ENCODE measurements around the gene MAPK8IP3. TPM values are rescaled to one million over a fixed set of nuclear protein-coding genes. Genes with fewer than 3 reads are reported as not detected.

Gene MAPK8IP3
- total and polyA plus RNA-seq, 9 of the 15 experiments (the other 6 are each of a cell fraction or from before 2014, with no cell fraction given), result 0.17 to 58.7 (median 16.7) TPM

- FAIRE-seq (no peak), DNase-seq (ENCODE audit: extremely low read depth in 1 of 4, low spot score in 3 of 4) (no peak), ATAC-seq (no peak)
- H3K9me1 ChIP-seq (ENCODE audit: control insufficient read depth, insufficient read depth, low read length), result peaks cover 4% of the 10 kb centered on the region
- H4K20me1 ChIP-seq (replicated peaks; ENCODE audit: control insufficient read depth, insufficient read depth, low read length), result peaks cover 17% of the 10 kb centered on the region
- WGBS (ENCODE audit: insufficient coverage, low coverage, missing lambda C conversion rate), result 89% methylated on average over 10 of the region's 14 CpGs
- peaks cover 6 to 20% of the 10 kb centered on the region in 2 experiments; a peak in 4 of 5 replicates for H3K4me1 ChIP-seq (replicated peaks in 1 of 2; ENCODE audit: control insufficient read depth in 2 of 2, insufficient read depth in 2 of 2, low read length in 2 of 2)
- H3K27me3 ChIP-seq (ENCODE audit: control insufficient read depth in 2 of 2, insufficient read depth in 2 of 2, low read length in 2 of 2), result no peaks in the 10 kb centered on the region
- H3K9ac ChIP-seq (ENCODE audit: insufficient read depth in 1 of 2, low read depth in 2 of 2, low read length in 2 of 2), result peak overlapping the region in 1 of 2 experiments; percentile 66; a peak in 2 of 4 replicates
- no peak overlapping the region for H2AFZ ChIP-seq (ENCODE audit: low read depth, low read length)
- H3K36me3 ChIP-seq (ENCODE audit: control insufficient read depth, insufficient read depth, low read length), result peaks cover 10% of the 10 kb centered on the region; the same call in 2 of the 3 replicates
- CTCF ChIA-PET (ENCODE audit: low intra/inter-chr PET ratio), result no interaction called here
- no peaks in the 10 kb centered on the region for H3K9me3 ChIP-seq (replicated peaks; ENCODE audit: control insufficient read depth, insufficient read depth, low read depth, low read length)
- H3K4me3 ChIP-seq, result no peak overlapping the region
- TF ChIP-seq SIN3B (IDR thresholded peaks at IDR 0.05; ENCODE audit: low read depth) (no peak), ZNF175 (CRISPR knock-in tag; IDR thresholded peaks at IDR 0.05; ENCODE audit: low read depth) (no peak), ZNF143 (CRISPR knock-in tag; IDR thresholded peaks at IDR 0.05) (no peak)
- POLR2A ChIA-PET, result interaction anchor here (1.1 kb wide), 1 partner anchor 9 kb away, joined by 4 read pairs; no protein-coding TSS in a partner anchor
- BruUV-seq (replicated peaks), result no TSS peak
- in situ Hi-C loops (cut with MboI) (loop anchor here (5.0 kb wide), 1 partner anchor 48 kb away; no protein-coding TSS in a partner anchor), intact Hi-C loops (cut with micrococcal nuclease) (no loop called here)
- no peak overlapping the region for H3K4me2 ChIP-seq (ENCODE audit: insufficient read depth, low read length)
- H3K79me2 ChIP-seq (ENCODE audit: control insufficient read depth, insufficient read depth, low read length), result peaks cover 59% of the 10 kb centered on the region
- H3K27ac ChIP-seq (ENCODE audit: extremely low read depth, low read depth, low read length), result no peak overlapping the region
Observed at GRCh38 chr16:1713933-1714332, 7.9 kb downstream of the MAPK8IP3 start.

DNA sequence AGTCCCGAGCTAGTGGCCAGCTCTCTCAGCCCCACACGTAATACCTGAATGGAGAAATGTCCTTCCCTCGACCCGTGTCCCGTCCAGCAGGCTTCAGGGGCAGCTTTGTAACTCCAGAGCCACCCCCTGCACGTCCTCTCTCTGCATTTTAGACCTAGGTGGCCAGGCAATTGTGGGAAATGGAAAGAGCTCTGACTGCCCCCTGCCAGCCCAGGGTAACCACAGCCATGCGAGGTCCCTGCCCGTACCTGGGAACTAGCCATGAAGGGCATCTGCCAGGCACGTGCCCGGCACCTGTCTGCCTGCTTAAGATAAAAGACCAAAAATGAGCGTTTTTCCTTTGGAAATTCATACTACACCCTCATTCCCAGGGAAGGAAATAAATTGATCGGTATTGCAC, 9.2 kb downstream of the MAPK8IP3 start:
- Histone ChIP-seq H4K20me1 (replicated peaks; ENCODE audit: control insufficient read depth, insufficient read depth, low read length) (peaks cover 11% of the 10 kb centered on the region; the same call in 1 of the 2 replicates), H3K27me3 (ENCODE audit: control insufficient read depth in 2 of 2, insufficient read depth in 2 of 2, low read length in 2 of 2) (no peaks in the 10 kb centered on the region), H3K27ac (ENCODE audit: extremely low read depth, low read depth, low read length) (no peak overlapping the region), H2AFZ (ENCODE audit: low read depth, low read length) (no peak overlapping the region), H3K36me3 (ENCODE audit: control insufficient read depth, insufficient read depth, low read length) (peaks cover 10% of the 10 kb centered on the region; the same call in 2 of the 3 replicates), H3K4me3 (no peak overlapping the region), H3K9me3 (replicated peaks; ENCODE audit: control insufficient read depth, insufficient read depth, low read depth, low read length) (no peaks in the 10 kb centered on the region), H3K4me1 (replicated peaks in 1 of 2; ENCODE audit: control insufficient read depth in 2 of 2, insufficient read depth in 2 of 2, low read length in 2 of 2) (peaks cover 0 to 12% of the 10 kb centered on the region in 2 experiments; a peak in 2 of 5 replicates), H3K79me2 (ENCODE audit: control insufficient read depth, insufficient read depth, low read length) (peaks cover 47% of the 10 kb centered on the region), H3K9me1 (ENCODE audit: control insufficient read depth, insufficient read depth, low read length) (no peaks in the 10 kb centered on the region), H3K9ac (ENCODE audit: insufficient read depth in 1 of 2, low read depth in 2 of 2, low read length in 2 of 2) (peak overlapping the region in 1 of 2 experiments; percentile 55; a peak in 1 of 4 replicates), H3K4me2 (ENCODE audit: insufficient read depth, low read length) (no peak overlapping the region)
- FAIRE-seq (no peak), DNase-seq (ENCODE audit: extremely low read depth in 1 of 4, low spot score in 3 of 4) (no peak), ATAC-seq (no peak)
- ChIA-PET CTCF (ENCODE audit: low intra/inter-chr PET ratio) (no interaction called here), POLR2A (interaction anchor here (0.7 to 0.9 kb wide), 2 partner anchors 14 to 53 kb away, joined by 3 read pairs; no protein-coding TSS in a partner anchor)
- no TSS peak for BruUV-seq (replicated peaks)
- intact Hi-C loops (cut with micrococcal nuclease), result no loop called here
- in situ Hi-C loops (cut with MboI), result no loop called here
- 92% methylated on average over 12 of the region's 12 CpGs for WGBS (ENCODE audit: insufficient coverage, low coverage, missing lambda C conversion rate)
- no peak for TF ChIP-seq NFYB (IDR thresholded peaks at IDR 0.05; ENCODE audit: extremely low read depth, insufficient read length)
- no peak for TF ChIP-seq STAT5B (CRISPR knock-in tag; IDR thresholded peaks at IDR 0.05)
- no peak for TF ChIP-seq TAF7 (tag; IDR thresholded peaks at IDR 0.05)
- no peak for TF ChIP-seq TAF1 (IDR thresholded peaks at IDR 0.05; ENCODE audit: control insufficient read depth, extremely low read depth, insufficient read depth, low read length, severe bottlenecking)
- no peak for TF ChIP-seq YY1 (IDR thresholded peaks at IDR 0.05; ENCODE audit: borderline replicate concordance in 1 of 3, control insufficient read depth in 1 of 3, extremely low read depth in 1 of 3, insufficient read depth in 3 of 3, insufficient read length in 1 of 3, insufficient replicate concordance in 2 of 3, low read depth in 1 of 3, low read length in 2 of 3)
- TF ChIP-seq, protein P1, sequence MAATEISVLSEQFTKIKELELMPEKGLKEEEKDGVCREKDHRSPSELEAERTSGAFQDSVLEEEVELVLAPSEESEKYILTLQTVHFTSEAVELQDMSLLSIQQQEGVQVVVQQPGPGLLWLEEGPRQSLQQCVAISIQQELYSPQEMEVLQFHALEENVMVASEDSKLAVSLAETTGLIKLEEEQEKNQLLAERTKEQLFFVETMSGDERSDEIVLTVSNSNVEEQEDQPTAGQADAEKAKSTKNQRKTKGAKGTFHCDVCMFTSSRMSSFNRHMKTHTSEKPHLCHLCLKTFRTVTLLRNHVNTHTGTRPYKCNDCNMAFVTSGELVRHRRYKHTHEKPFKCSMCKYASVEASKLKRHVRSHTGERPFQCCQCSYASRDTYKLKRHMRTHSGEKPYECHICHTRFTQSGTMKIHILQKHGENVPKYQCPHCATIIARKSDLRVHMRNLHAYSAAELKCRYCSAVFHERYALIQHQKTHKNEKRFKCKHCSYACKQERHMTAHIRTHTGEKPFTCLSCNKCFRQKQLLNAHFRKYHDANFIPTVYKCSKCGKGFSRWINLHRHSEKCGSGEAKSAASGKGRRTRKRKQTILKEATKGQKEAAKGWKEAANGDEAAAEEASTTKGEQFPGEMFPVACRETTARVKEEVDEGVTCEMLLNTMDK (IDR thresholded peaks at IDR 0.05; ENCODE audit: borderline replicate concordance, insufficient read depth, low read depth, low read length, poor library complexity, severe bottlenecking), result no peak
- TF ChIP-seq, protein P2, sequence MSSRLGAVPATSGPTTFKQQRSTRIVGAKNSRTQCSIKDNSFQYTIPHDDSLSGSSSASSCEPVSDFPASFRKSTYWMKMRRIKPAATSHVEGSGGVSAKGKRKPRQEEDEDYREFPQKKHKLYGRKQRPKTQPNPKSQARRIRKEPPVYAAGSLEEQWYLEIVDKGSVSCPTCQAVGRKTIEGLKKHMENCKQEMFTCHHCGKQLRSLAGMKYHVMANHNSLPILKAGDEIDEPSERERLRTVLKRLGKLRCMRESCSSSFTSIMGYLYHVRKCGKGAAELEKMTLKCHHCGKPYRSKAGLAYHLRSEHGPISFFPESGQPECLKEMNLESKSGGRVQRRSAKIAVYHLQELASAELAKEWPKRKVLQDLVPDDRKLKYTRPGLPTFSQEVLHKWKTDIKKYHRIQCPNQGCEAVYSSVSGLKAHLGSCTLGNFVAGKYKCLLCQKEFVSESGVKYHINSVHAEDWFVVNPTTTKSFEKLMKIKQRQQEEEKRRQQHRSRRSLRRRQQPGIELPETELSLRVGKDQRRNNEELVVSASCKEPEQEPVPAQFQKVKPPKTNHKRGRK (tag; IDR thresholded peaks at IDR 0.05), result no peak
- TF ChIP-seq ZNF3 (CRISPR knock-in tag; IDR thresholded peaks at IDR 0.05), result no peak
